Glutamatergic neuron (in vitro differentiated cells): ENCODE measurements around the gene URAD. TPM values are rescaled to one million over a fixed set of nuclear protein-coding genes. Genes with fewer than 3 reads are reported as not detected.

Experiments
- DNase-seq: peaks from one replicate; pipeline ENCODE4 v3.0.0; 2022
- H3K27ac Mint-ChIP-seq: one replicate; pipeline ENCODE4 v1.8.0; 2020; ENCODE audit warnings: mild to moderate bottlenecking, mixed read lengths, inconsistent platforms; ENCODE audit not compliant: unreplicated experiment
- H3K27me3 Mint-ChIP-seq: one replicate; pipeline ENCODE4 v1.8.0; 2020; ENCODE audit warnings: mild to moderate bottlenecking, moderate library complexity, mixed read lengths, inconsistent platforms; ENCODE audit not compliant: unreplicated experiment
- H3K36me3 Mint-ChIP-seq: one replicate; pipeline ENCODE4 v1.8.0; 2020; ENCODE audit warnings: mild to moderate bottlenecking, mixed read lengths, inconsistent platforms; ENCODE audit not compliant: unreplicated experiment
- H3K4me1 Mint-ChIP-seq: one replicate; pipeline ENCODE4 v1.8.0; 2020; ENCODE audit warnings: mild to moderate bottlenecking, low read depth, mixed read lengths, inconsistent platforms; ENCODE audit not compliant: unreplicated experiment
- H3K4me3 Mint-ChIP-seq: one replicate; pipeline ENCODE4 v1.8.0; 2020; ENCODE audit warnings: mild to moderate bottlenecking, mixed read lengths, inconsistent platforms; ENCODE audit not compliant: unreplicated experiment
- H3K9me3 Mint-ChIP-seq: one replicate; pipeline ENCODE4 v1.8.0; 2020; ENCODE audit warnings: mild to moderate bottlenecking, moderate library complexity, mixed read lengths, inconsistent platforms; ENCODE audit not compliant: unreplicated experiment
- CTCF ChIP-seq: fragments of 200-600 bp; sonication (generic); IDR thresholded peaks from one replicate; pipeline ENCODE4 v1.5.0; 2021; ENCODE audit not compliant: partially characterized antibody, unreplicated experiment
- total RNA-seq: library from RNA; stranded (reverse); fragmentation: NEBNext Ultra II Directional; extraction: Animal tissue kit (Norgen Biotek cat#: 25700); gene quantifications from one replicate; pipeline ENCODE4 v1.2.1, GENCODE V29; 2021; ENCODE audit not compliant: unreplicated experiment

Gene URAD
- total RNA-seq, 1 donor from 2014 or later: not detected

GRCh38 chr13:28022848-28023518, 34.5 kb upstream of the URAD start:
- Mint-ChIP-seq H3K36me3 (no peaks in the 10 kb centered on the region), H3K9me3 (no peaks in the 10 kb centered on the region), H3K4me3 (no peak overlapping the region), H3K4me1 (no peaks in the 10 kb centered on the region), H3K27ac (no peak overlapping the region), H3K27me3 (no peaks in the 10 kb centered on the region)
- no peak for DNase-seq
- no peak for TF ChIP-seq CTCF

GRCh38 chr13:28014301-28014700, 25.8 kb upstream of the URAD start:
- DNase-seq: no peak
- Mint-ChIP-seq H3K4me1 (no peaks in the 10 kb centered on the region), H3K36me3 (no peaks in the 10 kb centered on the region), H3K4me3 (no peak overlapping the region), H3K9me3 (no peaks in the 10 kb centered on the region), H3K27ac (no peak overlapping the region), H3K27me3 (no peaks in the 10 kb centered on the region)
- no peak for TF ChIP-seq CTCF

GRCh38 chr13:28013482-28013881, 25.0 kb upstream of the URAD start:
- no peak overlapping the region for H3K27ac Mint-ChIP-seq
- no peaks in the 10 kb centered on the region for H3K36me3 Mint-ChIP-seq
- TF ChIP-seq CTCF: no peak
- H3K4me3 Mint-ChIP-seq: no peak overlapping the region
- no peaks in the 10 kb centered on the region for H3K27me3 Mint-ChIP-seq
- H3K4me1 Mint-ChIP-seq: no peaks in the 10 kb centered on the region
- H3K9me3 Mint-ChIP-seq: no peaks in the 10 kb centered on the region
- DNase-seq: no peak

- no peak for DNase-seq
- no peaks in the 10 kb centered on the region for H3K27me3 Mint-ChIP-seq
- H3K4me1 Mint-ChIP-seq: no peaks in the 10 kb centered on the region
- H3K36me3 Mint-ChIP-seq: no peaks in the 10 kb centered on the region
- no peak overlapping the region for H3K27ac Mint-ChIP-seq
- TF ChIP-seq CTCF: no peak
- no peak overlapping the region for H3K4me3 Mint-ChIP-seq
- no peaks in the 10 kb centered on the region for H3K9me3 Mint-ChIP-seq
Measured at GRCh38 chr13:28012896-28013295, 24.4 kb upstream of the URAD start.

GRCh38 chr13:28012383-28012782, 23.9 kb upstream of the URAD start:
- Mint-ChIP-seq H3K9me3 (no peaks in the 10 kb centered on the region), H3K36me3 (no peaks in the 10 kb centered on the region), H3K27me3 (no peaks in the 10 kb centered on the region), H3K27ac (no peak overlapping the region), H3K4me3 (no peak overlapping the region), H3K4me1 (no peaks in the 10 kb centered on the region)
- no peak for TF ChIP-seq CTCF
- DNase-seq: no peak
